ENCODE data around the gene HOXD8.
A peak's percentile ranks its signal among the peaks of the same experiment; 100 is the strongest.

Gene HOXD8

DNA sequence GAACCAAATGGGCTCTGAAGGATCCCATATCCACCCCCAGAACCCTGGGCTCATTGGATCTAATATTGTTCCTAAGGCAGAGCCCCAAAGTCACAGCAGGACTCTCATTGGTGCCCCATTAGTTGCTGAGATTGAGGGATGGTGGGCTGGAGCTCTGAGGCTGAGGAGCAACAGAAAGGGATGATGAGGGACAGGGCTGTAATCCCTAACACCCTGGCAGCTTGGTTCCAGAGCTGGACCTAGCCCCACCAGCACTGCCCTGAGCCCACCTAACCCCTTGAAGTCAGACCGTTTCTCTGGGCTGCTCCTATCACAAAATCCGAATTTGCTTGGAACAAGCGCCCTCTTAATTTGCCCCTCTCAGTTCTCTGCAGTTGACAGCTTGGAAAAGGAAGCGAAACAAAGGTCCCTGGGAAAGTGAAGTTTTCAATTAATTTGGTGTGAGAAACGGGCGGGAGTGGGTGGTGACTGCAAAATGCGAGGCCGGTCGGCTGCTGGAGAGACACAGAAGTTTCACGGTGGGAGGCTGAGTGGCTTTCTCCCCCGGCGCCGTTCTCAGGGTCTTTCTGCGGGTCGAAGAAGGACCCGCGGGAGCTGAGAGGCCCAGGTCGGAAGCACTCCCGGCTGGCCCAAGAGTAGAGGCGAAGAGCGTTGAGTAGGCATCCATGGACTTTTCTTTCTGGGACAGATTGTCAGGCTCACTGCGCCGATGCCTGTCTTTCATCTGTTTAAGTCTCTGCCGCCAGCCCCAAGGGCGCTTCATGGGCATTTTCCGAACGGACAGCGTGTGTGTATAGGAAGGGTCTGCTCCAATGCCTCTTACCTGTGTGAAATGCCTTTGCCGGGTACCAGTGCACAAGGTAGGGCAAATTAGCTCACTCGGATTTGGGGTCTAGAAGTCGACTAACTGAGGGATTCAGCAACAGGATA, 37.9 kb upstream of the HOXD8 start:
- DNase-seq: no peak

DNA sequence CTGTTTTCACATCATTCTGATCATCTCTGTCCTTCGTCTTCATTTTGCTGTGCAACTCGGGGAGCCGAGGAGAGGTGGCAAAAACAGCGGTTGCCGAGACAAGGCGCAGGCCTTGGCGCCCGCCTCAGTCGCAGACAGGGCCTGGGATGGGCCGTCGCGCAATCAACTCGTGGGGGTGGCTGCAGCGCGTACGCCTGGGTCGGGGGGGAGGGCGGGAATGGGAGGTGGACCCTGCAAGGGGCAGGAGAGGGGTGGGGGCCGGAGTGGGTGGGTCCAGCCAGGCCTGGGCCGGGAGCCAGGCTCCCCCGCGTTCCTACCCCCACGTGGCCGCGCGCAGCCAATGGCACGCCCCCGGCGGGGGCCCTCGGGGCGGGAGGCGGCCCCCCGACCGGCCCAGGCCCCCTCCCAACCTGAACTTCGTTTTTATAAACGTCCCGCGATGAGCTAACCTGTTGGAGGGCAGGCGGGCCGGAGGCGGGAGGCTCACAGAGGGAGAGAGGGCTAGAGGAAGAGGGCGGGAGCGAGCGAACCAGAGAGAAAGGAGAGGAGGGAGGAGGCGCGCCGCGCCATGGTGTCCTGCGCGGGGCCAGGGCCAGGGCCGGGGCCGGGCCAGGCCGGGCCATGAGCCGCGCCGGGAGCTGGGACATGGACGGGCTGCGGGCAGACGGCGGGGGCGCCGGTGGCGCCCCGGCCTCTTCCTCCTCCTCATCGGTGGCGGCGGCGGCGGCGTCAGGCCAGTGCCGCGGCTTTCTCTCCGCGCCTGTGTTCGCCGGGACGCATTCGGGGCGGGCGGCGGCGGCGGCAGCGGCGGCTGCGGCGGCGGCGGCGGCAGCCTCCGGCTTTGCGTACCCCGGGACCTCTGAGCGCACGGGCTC, 37.0 kb upstream of the HOXD8 start, which contains the start of gene HOXD13:
HOXD13 (plus strand) TSS at position 452 of the 875 bp plus-strand sequence; CDS start at position 622, 170 bp downstream.
- no peak for DNase-seq

GRCh38 chr2:176093145-176093897, 36.2 kb upstream of the HOXD8 start:
- no peak for DNase-seq

DNA sequence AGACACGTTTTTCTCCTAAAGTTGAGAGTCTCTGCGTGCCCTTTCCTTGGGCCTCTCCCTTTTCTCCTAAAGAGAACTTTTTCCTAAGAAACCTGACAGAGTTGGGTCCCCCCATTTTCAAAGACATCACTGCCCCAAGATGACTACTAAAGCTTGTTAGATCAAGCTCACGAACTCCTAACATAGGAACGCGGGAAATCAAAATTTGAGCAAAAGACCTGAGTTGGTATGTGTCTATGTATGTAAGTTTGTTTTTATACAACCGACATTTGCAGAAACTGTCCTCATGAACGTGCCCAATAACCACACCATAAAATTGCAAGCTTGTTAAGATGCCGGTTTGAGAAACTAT, 35.6 kb upstream of the HOXD8 start:
- no peak for DNase-seq

GRCh38 chr2:176094349-176094748, 35.2 kb upstream of the HOXD8 start:
- no peak for DNase-seq

GRCh38 chr2:176095421-176095820, 34.1 kb upstream of the HOXD8 start:
- no peak for DNase-seq

- DNase-seq: no peak
Observed at GRCh38 chr2:176096243-176096985, 33.1 kb upstream of the HOXD8 start.

- DNase-seq: peak in 1 of 2 experiments; percentile 63
Observed at GRCh38 chr2:176096986-176097819, 32.3 kb upstream of the HOXD8 start.

DNA sequence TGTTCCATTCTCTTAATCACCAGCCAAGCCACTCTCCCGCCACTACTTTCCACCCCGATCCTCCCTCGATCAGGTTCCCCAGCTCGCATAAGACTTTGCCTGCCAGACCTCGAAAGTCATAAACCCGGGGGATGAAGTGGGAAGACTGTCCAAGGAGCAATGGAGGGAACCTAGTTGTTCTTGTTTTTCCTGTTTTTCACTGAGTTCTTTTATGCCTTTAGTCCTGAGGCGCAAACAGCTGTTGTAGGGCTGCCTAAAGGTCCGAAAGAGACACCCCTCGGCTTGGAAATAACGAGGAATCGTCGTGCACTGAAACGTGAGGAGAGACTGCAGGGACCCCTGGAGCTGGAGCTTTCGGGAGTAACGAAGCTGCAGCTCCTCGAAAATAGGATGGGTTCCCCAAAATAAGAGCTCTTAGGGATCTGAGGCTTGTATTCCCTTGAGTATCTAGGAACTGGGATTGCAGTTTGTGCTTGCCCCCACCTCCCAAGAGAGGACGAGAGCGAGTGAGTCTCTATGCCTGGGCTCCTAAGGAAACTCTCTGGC, 31.6 kb upstream of the HOXD8 start:
- no peak for DNase-seq

DNA sequence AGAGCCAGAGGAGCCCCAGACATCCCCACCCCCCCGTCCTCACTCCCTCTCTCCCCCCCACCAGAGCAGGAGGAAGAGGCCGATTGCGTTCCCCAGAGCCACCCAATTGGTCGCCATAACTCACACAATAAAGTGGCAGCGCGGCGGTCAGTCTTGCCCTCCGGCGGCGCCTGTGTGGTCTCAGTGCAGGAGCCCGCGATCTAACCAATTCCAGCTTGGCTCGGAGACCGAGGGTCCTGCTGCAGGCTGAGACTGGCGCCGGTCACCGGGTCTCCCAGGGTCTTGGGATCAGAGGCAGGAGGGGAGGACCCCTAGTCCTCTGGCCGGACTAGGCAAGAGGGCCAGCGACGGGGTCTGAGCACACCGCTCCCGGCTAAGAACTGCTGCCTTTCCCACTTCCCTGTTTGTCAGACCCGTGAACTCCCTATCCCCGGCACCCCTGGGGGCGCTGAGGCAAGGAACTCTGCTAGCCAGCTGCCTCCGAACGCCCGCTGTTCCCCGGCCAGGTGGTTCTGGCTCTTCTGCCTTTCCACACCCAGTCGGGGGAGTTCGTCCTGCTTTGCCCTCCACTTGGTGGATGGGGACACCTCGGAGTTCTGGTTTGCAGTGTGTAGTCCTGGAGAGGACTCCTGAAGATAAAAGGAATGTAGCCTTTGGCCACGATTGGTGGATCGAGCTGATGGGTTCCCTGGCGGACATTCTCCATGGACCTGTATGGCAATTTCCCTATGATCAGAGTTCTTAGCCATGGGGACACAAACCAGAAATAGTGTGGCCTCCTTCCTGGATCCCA, 30.9 kb upstream of the HOXD8 start:
- no peak for DNase-seq

DNA sequence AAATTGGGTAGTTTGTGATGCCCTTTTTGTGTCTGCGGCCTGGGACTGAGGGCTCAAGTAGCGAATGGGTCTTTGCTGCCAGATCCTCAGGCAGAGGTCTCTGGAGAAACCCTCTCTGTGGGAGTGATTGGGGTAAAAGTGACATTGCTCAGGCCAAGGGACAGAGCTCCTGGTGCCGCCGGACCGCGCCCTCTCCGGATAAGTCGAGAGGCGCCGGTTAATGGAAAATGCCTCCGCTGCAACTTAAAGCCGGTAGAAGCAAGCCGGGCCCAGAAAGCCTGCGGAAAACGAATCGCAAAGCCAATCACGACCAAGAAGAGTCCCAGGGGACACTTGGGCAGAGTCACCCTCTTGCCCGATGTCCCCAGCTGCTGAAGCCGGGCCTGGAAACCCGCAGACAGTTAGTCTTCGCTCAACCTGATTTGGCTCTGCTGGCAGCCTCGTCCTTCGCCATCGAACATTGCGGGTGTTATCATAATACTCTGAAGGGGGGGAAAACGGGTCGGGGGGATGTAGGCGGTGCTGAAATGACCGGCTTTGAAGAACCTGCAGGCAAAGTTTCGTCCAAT, 30.3 kb upstream of the HOXD8 start:
- no peak for DNase-seq

- no peak for DNase-seq
Observed at GRCh38 chr2:176099728-176100546, 29.6 kb upstream of the HOXD8 start, which contains the start of gene HOXD12. TSS of gene HOXD12 (plus strand) at chr2:176099795. CDS start at chr2:176099802, 7 bp downstream.

DNA sequence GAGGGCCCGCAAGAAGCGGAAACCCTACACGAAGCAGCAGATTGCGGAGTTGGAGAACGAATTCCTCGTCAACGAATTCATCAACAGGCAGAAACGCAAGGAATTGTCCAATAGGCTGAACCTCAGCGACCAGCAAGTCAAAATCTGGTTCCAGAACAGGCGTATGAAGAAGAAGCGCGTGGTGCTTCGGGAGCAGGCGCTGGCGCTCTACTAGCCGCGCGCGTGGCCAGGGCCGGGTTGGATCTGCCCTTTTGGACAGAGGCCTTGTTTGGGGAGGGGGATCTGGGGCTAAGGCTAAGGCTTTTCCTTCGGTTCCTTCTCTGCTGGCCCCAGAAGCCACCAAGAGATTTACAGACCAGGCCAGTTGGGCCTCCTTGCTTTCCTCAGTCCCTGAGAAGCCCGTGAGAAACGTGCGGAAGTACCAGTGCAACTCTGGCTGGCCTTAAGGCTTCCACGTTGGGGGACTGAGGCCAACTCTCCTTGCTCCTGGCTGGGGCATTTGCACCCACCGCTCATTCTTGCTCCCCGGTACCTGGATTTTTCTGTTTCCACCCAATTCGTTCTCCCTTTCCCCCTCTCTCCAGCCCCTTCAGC, 28.9 kb upstream of the HOXD8 start:
- DNase-seq: no peak

GRCh38 chr2:176101216-176101830, 28.2 kb upstream of the HOXD8 start:
- no peak for DNase-seq

GRCh38 chr2:176101842-176102241, 27.7 kb upstream of the HOXD8 start:
- no peak for DNase-seq

GRCh38 chr2:176102309-176102866, 27.1 kb upstream of the HOXD8 start:
- no peak for DNase-seq

- DNase-seq: no peak
Observed at GRCh38 chr2:176103194-176103593, 26.3 kb upstream of the HOXD8 start.

Data from SW 1271 (cell line).